Karpas-422 (cell line): Measurements from ENCODE around the gene HRC. TPM values are rescaled to one million over a fixed set of nuclear protein-coding genes. Genes with fewer than 3 reads are reported as not detected.
"Not testable (repeated sequence)": the region's sequence is repeated elsewhere in the genome, so short reads cannot be mapped to it uniquely, and the experiment has no call there.

Experiments used
- DNase-seq: peaks from one replicate; pipeline ENCODE4 v3.0.0-alpha.2; 2015
- H2AFZ ChIP-seq: fragments of 200-600 bp; sonication (generic); 2 replicates; pipeline ENCODE4 v1.6.1; 2014; ENCODE audit warnings: antibody characterized with exemption, low read length, mixed read lengths
- H3K27ac ChIP-seq: fragments of 200-600 bp; sonication (generic); 2 replicates; pipeline ENCODE4 v1.5.1; 2014; ENCODE audit warnings: mild to moderate bottlenecking, low read length, moderate library complexity
- H3K27me3 ChIP-seq: fragments of 200-600 bp; sonication (generic); 2 replicates; pipeline ENCODE4 v1.6.1; 2014; ENCODE audit warnings: low read length, mixed read lengths
- H3K36me3 ChIP-seq: fragments of 200-600 bp; sonication (generic); 2 replicates; pipeline ENCODE4 v1.6.1; 2014; ENCODE audit warnings: low read length, mixed read lengths; ENCODE audit not compliant: insufficient read depth
- H3K4me1 ChIP-seq: fragments of 200-600 bp; sonication (generic); 2 replicates; pipeline ENCODE4 v1.6.1; 2014; ENCODE audit warnings: mild to moderate bottlenecking, low read length, mixed read lengths
- H3K4me2 ChIP-seq: fragments of 200-600 bp; sonication (generic); 2 replicates; pipeline ENCODE4 v1.6.1; 2014; ENCODE audit warnings: low read length, low read depth, mild to moderate bottlenecking; ENCODE audit not compliant: poor library complexity, severe bottlenecking
- H3K4me3 ChIP-seq: fragments of 200-600 bp; sonication (generic); 2 replicates; pipeline ENCODE4 v1.5.1; 2014; ENCODE audit warnings: mild to moderate bottlenecking, antibody characterized with exemption, low read length, mixed read lengths
- H3K79me2 ChIP-seq: fragments of 200-600 bp; sonication (generic); 2 replicates; pipeline ENCODE4 v1.6.1; 2014; ENCODE audit warnings: mild to moderate bottlenecking, low read length, mixed read lengths
- H3K9ac ChIP-seq: fragments of 200-600 bp; sonication (generic); 2 replicates; pipeline ENCODE4 v1.6.0; 2014; ENCODE audit warnings: low read length
- H3K9me2 ChIP-seq: fragments of 200-600 bp; sonication (generic), shearing (Covaris generic); replicated peaks from 2 replicates; pipeline ENCODE4 v1.6.0; 2014; ENCODE audit warnings: mild to moderate bottlenecking, low read length, moderate library complexity; ENCODE audit not compliant: insufficient read depth
- H3K9me3 ChIP-seq: fragments of 300-700, 200-600 bp; sonication (generic); 2 replicates; pipeline ENCODE4 v1.6.1; 2014; ENCODE audit warnings: low read length, mixed read lengths
- H4K20me1 ChIP-seq: fragments of 200-600 bp; sonication (generic); 2 replicates; pipeline ENCODE4 v1.6.1; 2014; ENCODE audit warnings: mild to moderate bottlenecking, antibody characterized with exemption, low read length, low read depth; ENCODE audit not compliant: insufficient read depth
- total RNA-seq: library from RNA; depleted of rRNA; stranded (reverse); fragments of >200 nt; shearing (Covaris generic); gene quantifications from 2 replicates; pipeline ENCODE4 v1.2.3, GENCODE V29; 2014; ENCODE audit warnings: low replicate concordance

HRC gene
- total RNA-seq, 1 experiment from 2014 or later: not detected

DNA sequence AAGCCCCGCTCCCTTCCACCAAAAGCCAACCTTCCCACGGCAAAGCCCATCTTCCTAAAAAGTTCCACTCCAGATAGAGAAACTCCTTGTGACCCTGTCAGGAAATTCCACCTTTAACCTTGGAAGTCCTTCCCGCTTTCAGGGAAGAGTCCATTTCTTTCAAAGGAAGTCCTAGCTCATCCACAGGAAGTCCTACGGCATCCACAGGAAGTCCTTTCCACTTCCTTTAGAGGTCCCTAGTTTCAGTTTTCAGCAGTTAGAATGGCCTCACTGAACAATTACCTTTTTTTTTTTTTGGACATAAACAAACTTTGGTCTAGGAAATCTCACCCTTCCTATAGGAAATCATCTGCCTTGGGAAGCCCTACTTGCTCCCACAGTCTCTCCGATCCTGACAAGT lies 34.1 kb upstream of the HRC start:
- Histone ChIP-seq H3K4me1 (no peaks in the 10 kb centered on the region), H3K27me3 (peaks cover 2% of the 10 kb centered on the region; the same call in 1 of the 2 replicates), H3K9me3 (peaks cover 6% of the 10 kb centered on the region; the same call in 1 of the 2 replicates), H4K20me1 (no peaks in the 10 kb centered on the region), H3K9me2 (no peaks in the 10 kb centered on the region), H2AFZ (no peak overlapping the region), H3K4me3 (no peak overlapping the region), H3K9ac (no peak overlapping the region), H3K36me3 (no peaks in the 10 kb centered on the region), H3K79me2 (no peaks in the 10 kb centered on the region), H3K4me2 (no peak overlapping the region), H3K27ac (no peak overlapping the region)
- DNase-seq: no peak

DNA sequence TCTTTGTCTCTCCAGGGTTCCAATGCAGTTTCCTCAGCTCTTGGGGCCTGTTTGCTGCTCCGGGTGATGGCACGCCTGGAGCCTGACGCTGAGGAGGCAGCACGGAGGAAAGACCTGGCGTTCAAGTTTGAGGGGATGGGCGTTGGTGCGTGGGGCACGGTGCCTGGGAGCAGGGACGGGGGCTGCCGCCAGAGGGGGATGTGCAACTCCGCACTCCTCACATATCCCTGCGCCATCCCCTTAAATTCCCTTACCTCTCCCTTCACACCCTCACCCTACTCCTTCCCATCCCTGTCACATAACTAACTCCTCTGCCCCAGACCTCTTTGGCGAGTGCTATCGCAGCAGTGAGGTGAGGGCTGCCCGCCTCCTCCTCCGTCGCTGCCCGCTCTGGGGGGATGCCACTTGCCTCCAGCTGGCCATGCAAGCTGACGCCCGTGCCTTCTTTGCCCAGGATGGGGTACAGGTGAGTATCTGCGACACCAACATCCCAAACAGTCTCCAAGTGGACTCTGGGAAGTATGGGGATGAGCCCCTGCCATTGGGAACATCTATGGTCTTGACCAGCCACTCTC lies 33.5 kb upstream of the HRC start:
- Histone ChIP-seq H4K20me1 (no peaks in the 10 kb centered on the region), H3K4me3 (no peak overlapping the region), H3K4me2 (no peak overlapping the region), H3K9me2 (no peaks in the 10 kb centered on the region), H3K27me3 (peaks cover 2% of the 10 kb centered on the region; the same call in 1 of the 2 replicates), H3K79me2 (no peaks in the 10 kb centered on the region), H3K27ac (no peak overlapping the region), H3K4me1 (no peaks in the 10 kb centered on the region), H3K9ac (no peak overlapping the region), H3K36me3 (no peaks in the 10 kb centered on the region), H2AFZ (no peak overlapping the region), H3K9me3 (peaks cover 9% of the 10 kb centered on the region)
- no peak for DNase-seq

DNA sequence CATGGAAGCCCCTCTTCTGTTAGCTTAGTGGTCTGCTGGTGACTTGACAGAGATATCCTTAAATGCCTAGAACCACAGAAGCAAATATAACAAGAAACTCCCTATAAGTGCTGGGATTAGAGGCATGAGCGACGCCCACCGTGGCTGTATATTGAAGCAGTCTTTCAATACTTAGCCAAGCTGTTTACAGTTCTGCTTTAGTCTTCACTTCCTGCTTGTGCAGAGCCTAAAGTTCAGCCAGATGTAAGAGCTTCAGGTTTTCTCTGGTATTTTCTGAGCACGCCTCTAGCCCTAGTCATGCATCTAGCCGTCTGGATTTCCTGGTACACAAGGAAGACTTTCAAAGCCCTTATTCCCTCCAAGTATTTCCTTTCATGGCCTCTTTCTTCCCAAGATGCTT lies 30.9 kb upstream of the HRC start:
- no peaks in the 10 kb centered on the region for H3K79me2 ChIP-seq
- H2AFZ ChIP-seq: no peak overlapping the region
- H3K27ac ChIP-seq: no peak overlapping the region
- H3K36me3 ChIP-seq: no peaks in the 10 kb centered on the region
- peaks cover 2% of the 10 kb centered on the region; the same call in 1 of the 2 replicates for H3K27me3 ChIP-seq
- peaks cover 19% of the 10 kb centered on the region for H3K9me3 ChIP-seq
- H3K9ac ChIP-seq: no peak overlapping the region
- no peaks in the 10 kb centered on the region for H3K4me1 ChIP-seq
- DNase-seq: no peak
- H3K4me2 ChIP-seq: no peak overlapping the region
- H4K20me1 ChIP-seq: no peaks in the 10 kb centered on the region
- H3K4me3 ChIP-seq: no peak overlapping the region
- no peaks in the 10 kb centered on the region for H3K9me2 ChIP-seq

DNA sequence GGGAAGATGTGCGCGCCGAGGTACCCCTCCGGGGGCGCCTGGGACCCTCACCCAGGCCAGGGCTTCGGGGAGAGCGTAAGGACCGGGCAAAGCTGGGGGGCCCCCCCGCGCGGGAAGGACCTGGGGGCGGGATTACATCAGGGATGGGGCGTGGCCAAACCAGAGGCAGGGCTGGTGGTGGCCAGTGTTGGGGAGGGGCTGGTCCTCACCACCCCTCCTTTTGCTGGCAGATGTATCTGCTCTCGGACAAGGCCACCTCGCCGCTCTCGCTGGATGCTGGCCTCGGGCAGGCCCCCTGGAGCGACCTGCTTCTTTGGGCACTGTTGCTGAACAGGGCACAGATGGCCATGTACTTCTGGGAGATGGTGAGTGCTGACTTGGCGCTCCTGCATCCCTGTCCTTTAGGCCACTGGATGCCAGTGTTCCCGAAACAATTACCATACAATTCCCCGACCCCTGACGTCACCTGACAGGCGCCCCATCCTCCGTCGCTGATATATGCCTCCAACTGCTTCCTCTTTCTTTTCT lies 27.7 kb upstream of the HRC start:
- H3K79me2 ChIP-seq: no peaks in the 10 kb centered on the region
- H3K27ac ChIP-seq: no peak overlapping the region
- no peak overlapping the region for H3K4me2 ChIP-seq
- no peaks in the 10 kb centered on the region for H3K9me2 ChIP-seq
- no peaks in the 10 kb centered on the region for H4K20me1 ChIP-seq
- no peak overlapping the region for H3K4me3 ChIP-seq
- no peak for DNase-seq
- H3K4me1 ChIP-seq: no peaks in the 10 kb centered on the region
- no peak overlapping the region for H3K9ac ChIP-seq
- H3K27me3 ChIP-seq: no peaks in the 10 kb centered on the region
- peaks cover 13% of the 10 kb centered on the region for H3K9me3 ChIP-seq
- no peaks in the 10 kb centered on the region for H3K36me3 ChIP-seq
- no peak overlapping the region for H2AFZ ChIP-seq

DNA sequence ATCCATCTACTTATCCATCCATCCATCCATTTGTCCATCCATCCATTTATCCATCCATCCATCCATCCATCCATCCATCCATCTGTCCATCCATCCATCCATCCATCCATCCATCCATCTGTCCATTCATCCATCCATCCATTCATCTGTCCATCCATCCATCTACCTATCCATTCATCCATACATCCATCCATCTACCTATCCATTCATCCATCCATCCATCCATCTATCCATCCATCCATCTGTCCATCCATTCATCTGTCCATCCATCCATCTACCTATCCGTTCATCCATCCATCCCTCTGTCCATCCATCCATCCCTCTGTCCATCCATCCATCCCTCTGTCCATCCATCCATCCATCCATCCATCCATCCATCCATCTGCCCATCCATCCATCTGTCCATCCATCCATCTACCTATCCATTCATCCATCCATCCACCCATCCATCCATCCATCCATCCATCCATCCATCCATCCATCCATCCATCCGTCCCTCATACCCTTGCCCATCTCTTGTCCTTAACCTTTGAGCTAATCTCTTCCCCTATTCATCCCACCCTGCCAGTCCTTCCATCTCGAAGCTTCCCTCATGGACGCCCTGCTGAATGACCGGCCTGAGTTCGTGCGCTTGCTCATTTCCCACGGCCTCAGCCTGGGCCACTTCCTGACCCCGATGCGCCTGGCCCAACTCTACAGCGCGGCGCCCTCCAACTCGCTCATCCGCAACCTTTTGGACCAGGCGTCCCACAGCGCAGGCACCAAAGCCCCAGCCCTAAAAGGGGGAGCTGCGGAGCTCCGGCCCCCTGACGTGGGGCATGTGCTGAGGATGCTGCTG lies 27.0 kb upstream of the HRC start:
- not testable (repeated sequence) for DNase-seq, H3K9me2 ChIP-seq, H4K20me1 ChIP-seq, H3K27me3 ChIP-seq, H3K4me1 ChIP-seq, H3K27ac ChIP-seq, H3K4me3 ChIP-seq, H3K4me2 ChIP-seq, H3K36me3 ChIP-seq, H3K9ac ChIP-seq, H3K79me2 ChIP-seq, H2AFZ ChIP-seq
- peaks cover 13% of the 10 kb centered on the region for H3K9me3 ChIP-seq

DNA sequence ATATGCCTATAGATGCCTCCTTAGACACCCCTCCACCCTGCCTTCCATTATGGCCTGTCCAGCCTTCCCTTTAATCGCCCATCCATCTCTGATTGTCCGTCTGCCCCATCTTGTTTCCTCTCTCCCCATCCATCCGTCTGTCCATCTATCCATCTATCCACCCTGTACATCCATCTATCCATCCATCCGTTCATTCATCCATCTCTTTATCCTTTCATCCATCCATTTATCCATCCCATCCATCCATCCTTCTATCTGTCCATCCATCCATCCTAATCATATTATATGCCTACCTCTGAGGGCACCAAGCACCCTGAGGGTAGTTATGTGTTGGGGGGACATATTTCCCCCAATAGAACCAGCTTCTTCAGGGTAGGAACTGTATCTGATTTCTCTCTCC lies 25.5 kb upstream of the HRC start:
- no peaks in the 10 kb centered on the region for H3K27me3 ChIP-seq
- no peaks in the 10 kb centered on the region for H4K20me1 ChIP-seq
- H3K79me2 ChIP-seq: no peaks in the 10 kb centered on the region
- H2AFZ ChIP-seq: no peak overlapping the region
- H3K9me3 ChIP-seq: peaks cover 13% of the 10 kb centered on the region
- H3K9ac ChIP-seq: no peak overlapping the region
- DNase-seq: no peak
- H3K4me2 ChIP-seq: no peak overlapping the region
- H3K4me3 ChIP-seq: no peak overlapping the region
- H3K36me3 ChIP-seq: no peaks in the 10 kb centered on the region
- no peaks in the 10 kb centered on the region for H3K4me1 ChIP-seq
- no peak overlapping the region for H3K27ac ChIP-seq
- no peaks in the 10 kb centered on the region for H3K9me2 ChIP-seq

DNA sequence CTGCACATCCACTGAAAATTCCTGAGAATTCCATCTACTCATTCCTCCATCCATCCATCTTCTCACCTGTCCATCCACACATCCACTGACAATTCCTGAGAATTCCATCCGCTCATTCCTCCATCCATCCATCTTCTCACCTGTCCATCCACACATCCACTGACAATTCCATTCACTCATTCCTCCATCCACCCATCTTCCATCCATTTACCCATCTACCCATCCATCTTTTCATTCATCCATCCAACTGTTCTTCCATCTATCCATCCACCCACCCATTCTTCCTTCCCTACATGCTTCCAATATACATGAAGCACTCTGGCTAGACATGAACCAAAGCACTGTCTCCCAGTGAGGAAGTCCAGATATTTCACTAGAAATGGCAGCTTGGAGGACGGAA lies 18.0 kb upstream of the HRC start:
- Histone ChIP-seq H3K27me3 (no peaks in the 10 kb centered on the region), H3K9me3 (no peaks in the 10 kb centered on the region), H3K36me3 (no peaks in the 10 kb centered on the region), H3K4me2 (no peak overlapping the region), H3K4me3 (no peak overlapping the region), H3K4me1 (no peaks in the 10 kb centered on the region), H3K9ac (no peak overlapping the region), H3K79me2 (no peaks in the 10 kb centered on the region), H3K9me2 (no peaks in the 10 kb centered on the region), H4K20me1 (no peaks in the 10 kb centered on the region), H2AFZ (no peak overlapping the region), H3K27ac (no peak overlapping the region)
- no peak for DNase-seq

DNA sequence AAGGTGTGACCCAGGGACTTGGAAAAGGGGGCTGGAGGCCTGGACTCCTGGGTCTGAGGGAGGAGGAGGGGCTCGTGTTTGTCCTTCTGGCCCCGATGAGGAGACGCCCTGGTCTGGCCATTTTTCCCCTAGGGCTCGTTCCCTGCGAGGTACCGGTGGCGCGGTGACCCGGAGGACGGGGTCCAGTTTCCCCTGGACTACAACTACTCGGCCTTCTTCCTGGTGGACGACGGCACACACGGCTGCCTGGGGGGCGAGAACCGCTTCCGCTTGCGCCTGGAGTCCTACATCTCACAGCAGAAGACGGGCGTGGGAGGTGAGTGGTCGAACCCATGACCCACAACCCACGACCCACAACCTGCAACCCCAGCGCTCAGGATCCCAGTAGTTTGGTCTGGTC lies 13.2 kb upstream of the HRC start:
- H3K79me2 ChIP-seq: no peaks in the 10 kb centered on the region
- no peaks in the 10 kb centered on the region for H3K9me3 ChIP-seq
- no peaks in the 10 kb centered on the region for H3K27me3 ChIP-seq
- no peak overlapping the region for H3K27ac ChIP-seq
- H2AFZ ChIP-seq: no peak overlapping the region
- H3K36me3 ChIP-seq: no peaks in the 10 kb centered on the region
- H3K4me2 ChIP-seq: no peak overlapping the region
- no peaks in the 10 kb centered on the region for H3K9me2 ChIP-seq
- H4K20me1 ChIP-seq: no peaks in the 10 kb centered on the region
- H3K4me1 ChIP-seq: no peaks in the 10 kb centered on the region
- no peak overlapping the region for H3K9ac ChIP-seq
- no peak overlapping the region for H3K4me3 ChIP-seq
- DNase-seq: no peak
